Liver (tissue), 3 donors: ENCODE data around the gene CARD19.

Experiments
- GABPA ChIP-seq, 2 donors: IDR thresholded peaks in 1 of 2; conservative IDR thresholded peaks in 1 of 2; 2 replicates each; pipeline ENCODE4 v1.6.1; 2016; ENCODE audit warnings: antibody characterized with exemption in 2 of 2, mild to moderate bottlenecking in 1 of 2, moderate library complexity in 1 of 2
- TAF1 ChIP-seq: conservative IDR thresholded peaks from 2 replicates; pipeline ENCODE4 v1.6.1; 2016; ENCODE audit warnings: antibody characterized with exemption, mild to moderate bottlenecking
- TF ChIP-seq, protein P1 (sequence below): fragments of 150-350 bp; IDR thresholded peaks from 2 replicates; pipeline ENCODE4 v1.5.1; 2017; ENCODE audit warnings: improper control_type of control experiment, low read depth, low read length; ENCODE audit not compliant: missing input control
- TF ChIP-seq, protein P2 (sequence below): IDR thresholded peaks from 2 replicates; pipeline ENCODE4 v1.6.1; 2016; ENCODE audit warnings: antibody characterized with exemption
- donor health status: healthy.
- donor health status: healthy.

DNA sequence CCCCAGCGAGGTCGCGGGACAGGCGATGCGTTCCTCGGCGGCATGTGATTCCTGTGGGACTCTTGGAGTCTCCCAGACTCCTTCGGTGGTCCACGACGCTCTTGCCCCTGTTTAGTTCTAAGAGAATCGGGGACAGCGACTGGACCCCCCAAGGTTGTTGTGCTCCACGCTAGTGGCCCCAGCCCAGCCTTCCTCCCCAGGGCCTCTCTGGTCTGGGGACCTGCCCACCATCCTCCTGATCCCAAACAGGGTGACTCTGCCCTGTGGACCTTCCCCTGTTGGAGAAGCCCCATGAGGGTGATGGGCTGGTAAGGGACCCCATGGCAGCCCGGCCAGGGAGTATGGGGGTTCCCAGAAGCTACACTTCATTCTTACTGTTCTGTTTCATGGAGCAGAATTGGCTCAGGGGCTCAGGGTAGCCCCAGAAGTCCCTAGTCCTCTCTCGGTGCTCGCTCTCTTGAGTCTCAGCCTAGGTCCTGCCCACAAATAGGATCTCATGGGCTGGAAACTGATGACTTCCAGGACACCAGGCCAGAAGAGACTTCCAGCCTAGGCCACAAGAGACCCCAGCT is 880 bp downstream of the CARD19 start:
- TF ChIP-seq, protein P1, sequence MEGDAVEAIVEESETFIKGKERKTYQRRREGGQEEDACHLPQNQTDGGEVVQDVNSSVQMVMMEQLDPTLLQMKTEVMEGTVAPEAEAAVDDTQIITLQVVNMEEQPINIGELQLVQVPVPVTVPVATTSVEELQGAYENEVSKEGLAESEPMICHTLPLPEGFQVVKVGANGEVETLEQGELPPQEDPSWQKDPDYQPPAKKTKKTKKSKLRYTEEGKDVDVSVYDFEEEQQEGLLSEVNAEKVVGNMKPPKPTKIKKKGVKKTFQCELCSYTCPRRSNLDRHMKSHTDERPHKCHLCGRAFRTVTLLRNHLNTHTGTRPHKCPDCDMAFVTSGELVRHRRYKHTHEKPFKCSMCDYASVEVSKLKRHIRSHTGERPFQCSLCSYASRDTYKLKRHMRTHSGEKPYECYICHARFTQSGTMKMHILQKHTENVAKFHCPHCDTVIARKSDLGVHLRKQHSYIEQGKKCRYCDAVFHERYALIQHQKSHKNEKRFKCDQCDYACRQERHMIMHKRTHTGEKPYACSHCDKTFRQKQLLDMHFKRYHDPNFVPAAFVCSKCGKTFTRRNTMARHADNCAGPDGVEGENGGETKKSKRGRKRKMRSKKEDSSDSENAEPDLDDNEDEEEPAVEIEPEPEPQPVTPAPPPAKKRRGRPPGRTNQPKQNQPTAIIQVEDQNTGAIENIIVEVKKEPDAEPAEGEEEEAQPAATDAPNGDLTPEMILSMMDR: no peak
- TF ChIP-seq, protein P2, sequence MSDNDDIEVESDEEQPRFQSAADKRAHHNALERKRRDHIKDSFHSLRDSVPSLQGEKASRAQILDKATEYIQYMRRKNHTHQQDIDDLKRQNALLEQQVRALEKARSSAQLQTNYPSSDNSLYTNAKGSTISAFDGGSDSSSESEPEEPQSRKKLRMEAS: no peak
- TF ChIP-seq TAF1 (no peak), GABPA (IDR thresholded peaks at IDR 0.05 in 1 of 2, conservative IDR thresholded peaks at IDR 0.05 in 1 of 2) (no peak)
